ENCODE results near the gene PALMD. TPM values are rescaled to one million over a fixed set of nuclear protein-coding genes. Genes with fewer than 3 reads are reported as not detected.

PALMD gene
- total RNA-seq, 2 donors from 2014 or later, result not detected

GRCh38 chr1:99674115-99675064, 28.5 kb downstream of the PALMD start:
- ATAC-seq, result no peak
- peaks cover 3% of the 10 kb centered on the region for H3K36me3 Mint-ChIP-seq (ENCODE audit: low read depth)

GRCh38 chr1:99675292-99675691, 29.4 kb downstream of the PALMD start:
- Mint-ChIP-seq H3K27me3 (peaks cover 39% of the 10 kb centered on the region), H3K36me3 (ENCODE audit: low read depth) (peaks cover 3% of the 10 kb centered on the region), H3K4me1 (no peaks in the 10 kb centered on the region), H3K4me3 (no peak overlapping the region), H3K27ac (no peak overlapping the region)
- H3K9me3 ChIP-seq (ENCODE audit: control insufficient read depth, low read length, poor library complexity, severe bottlenecking), result no peaks in the 10 kb centered on the region
- ATAC-seq, result no peak
- no peak for DNase-seq

More at GRCh38 chr1:99674115-99675064, 28.5 kb downstream of the PALMD start:
- H3K9me3 ChIP-seq (ENCODE audit: control insufficient read depth, low read length, poor library complexity, severe bottlenecking), result no peaks in the 10 kb centered on the region
- Mint-ChIP-seq H3K4me3 (no peak overlapping the region), H3K27ac (no peak overlapping the region), H3K27me3 (peaks cover 43% of the 10 kb centered on the region), H3K4me1 (no peaks in the 10 kb centered on the region)
- no peak for DNase-seq

- no peak for DNase-seq
- H3K9me3 ChIP-seq (ENCODE audit: control insufficient read depth, low read length, poor library complexity, severe bottlenecking), result no peaks in the 10 kb centered on the region
- no peaks in the 10 kb centered on the region for H3K4me1 Mint-ChIP-seq
- no peak overlapping the region for H3K27ac Mint-ChIP-seq
- H3K36me3 Mint-ChIP-seq (ENCODE audit: low read depth), result peaks cover 3% of the 10 kb centered on the region
- H3K4me3 Mint-ChIP-seq, result no peak overlapping the region
- H3K27me3 Mint-ChIP-seq, result peaks cover 36% of the 10 kb centered on the region
- no peak for ATAC-seq
Observed at GRCh38 chr1:99675994-99676393, 30.1 kb downstream of the PALMD start.

- H3K9me3 ChIP-seq (ENCODE audit: control insufficient read depth, low read length, poor library complexity, severe bottlenecking), result no peaks in the 10 kb centered on the region
- H3K4me3 Mint-ChIP-seq, result no peak overlapping the region
- H3K4me1 Mint-ChIP-seq, result no peaks in the 10 kb centered on the region
- H3K27ac Mint-ChIP-seq, result no peak overlapping the region
- peaks cover 3% of the 10 kb centered on the region for H3K36me3 Mint-ChIP-seq (ENCODE audit: low read depth)
- ATAC-seq (no peak), DNase-seq (no peak)
- peaks cover 30% of the 10 kb centered on the region for H3K27me3 Mint-ChIP-seq
Observed at GRCh38 chr1:99676876-99677275, 31.0 kb downstream of the PALMD start.

GRCh38 chr1:99677416-99677815, 31.5 kb downstream of the PALMD start:
- Mint-ChIP-seq H3K4me1 (no peaks in the 10 kb centered on the region), H3K27ac (no peak overlapping the region), H3K27me3 (peaks cover 26% of the 10 kb centered on the region), H3K4me3 (no peak overlapping the region), H3K36me3 (ENCODE audit: low read depth) (peaks cover under 1% of the 10 kb centered on the region)
- no peak for ATAC-seq
- no peaks in the 10 kb centered on the region for H3K9me3 ChIP-seq (ENCODE audit: control insufficient read depth, low read length, poor library complexity, severe bottlenecking)
- DNase-seq, result no peak

- peaks cover 4% of the 10 kb centered on the region for H3K36me3 Mint-ChIP-seq (ENCODE audit: low read depth)
- H3K27me3 Mint-ChIP-seq, result peaks cover 10% of the 10 kb centered on the region
- H3K4me3 Mint-ChIP-seq, result no peak overlapping the region
- H3K9me3 ChIP-seq (ENCODE audit: control insufficient read depth, low read length, poor library complexity, severe bottlenecking), result no peaks in the 10 kb centered on the region
- H3K4me1 Mint-ChIP-seq, result no peaks in the 10 kb centered on the region
- DNase-seq, result no peak
- no peak for ATAC-seq
- no peak overlapping the region for H3K27ac Mint-ChIP-seq
Observed at GRCh38 chr1:99680270-99680669, 34.4 kb downstream of the PALMD start.

- H3K9me3 ChIP-seq (ENCODE audit: control insufficient read depth, low read length, poor library complexity, severe bottlenecking), result no peaks in the 10 kb centered on the region
- no peak for DNase-seq
- H3K4me3 Mint-ChIP-seq, result no peak overlapping the region
- H3K27ac Mint-ChIP-seq, result no peak overlapping the region
- peaks cover 10% of the 10 kb centered on the region for H3K27me3 Mint-ChIP-seq
- no peak for ATAC-seq
- H3K36me3 Mint-ChIP-seq (ENCODE audit: low read depth), result peaks cover 4% of the 10 kb centered on the region
- no peaks in the 10 kb centered on the region for H3K4me1 Mint-ChIP-seq
Observed at GRCh38 chr1:99681583-99681982, 35.7 kb downstream of the PALMD start.

- Mint-ChIP-seq H3K36me3 (ENCODE audit: low read depth) (peaks cover 4% of the 10 kb centered on the region), H3K4me1 (no peaks in the 10 kb centered on the region)
- no peak for ATAC-seq
Observed at GRCh38 chr1:99682291-99682751, 36.4 kb downstream of the PALMD start.

GRCh38 chr1:99685516-99686180, 39.7 kb downstream of the PALMD start:
- H3K36me3 Mint-ChIP-seq (ENCODE audit: low read depth), result peaks cover 4% of the 10 kb centered on the region
- no peak for DNase-seq
- no peak overlapping the region for H3K27ac Mint-ChIP-seq
- no peak overlapping the region for H3K4me3 Mint-ChIP-seq
- H3K4me1 Mint-ChIP-seq, result no peaks in the 10 kb centered on the region
- no peaks in the 10 kb centered on the region for H3K9me3 ChIP-seq (ENCODE audit: control insufficient read depth, low read length, poor library complexity, severe bottlenecking)
- peaks cover 15% of the 10 kb centered on the region for H3K27me3 Mint-ChIP-seq
- peak; percentile 59 for ATAC-seq

More at GRCh38 chr1:99682291-99682751, 36.4 kb downstream of the PALMD start:
- Mint-ChIP-seq H3K27ac (no peak overlapping the region), H3K27me3 (peaks cover 13% of the 10 kb centered on the region), H3K4me3 (no peak overlapping the region)
- no peaks in the 10 kb centered on the region for H3K9me3 ChIP-seq (ENCODE audit: control insufficient read depth, low read length, poor library complexity, severe bottlenecking)
- DNase-seq, result no peak

GRCh38 chr1:99691175-99691574, 45.3 kb downstream of the PALMD start:
- H3K36me3 Mint-ChIP-seq (ENCODE audit: low read depth), result no peaks in the 10 kb centered on the region
- no peak for DNase-seq
- H3K27me3 Mint-ChIP-seq, result peaks cover 37% of the 10 kb centered on the region
- H3K4me3 Mint-ChIP-seq, result no peak overlapping the region
- no peak for ATAC-seq
- H3K27ac Mint-ChIP-seq, result no peak overlapping the region
- no peaks in the 10 kb centered on the region for H3K9me3 ChIP-seq (ENCODE audit: control insufficient read depth, low read length, poor library complexity, severe bottlenecking)
- no peaks in the 10 kb centered on the region for H3K4me1 Mint-ChIP-seq

- H3K4me3 Mint-ChIP-seq, result no peak overlapping the region
- peaks cover 72% of the 10 kb centered on the region for H3K27me3 Mint-ChIP-seq
- no peak for DNase-seq
- H3K9me3 ChIP-seq (ENCODE audit: control insufficient read depth, low read length, poor library complexity, severe bottlenecking), result no peaks in the 10 kb centered on the region
- no peaks in the 10 kb centered on the region for H3K36me3 Mint-ChIP-seq (ENCODE audit: low read depth)
- ATAC-seq, result no peak
- H3K27ac Mint-ChIP-seq, result no peak overlapping the region
- H3K4me1 Mint-ChIP-seq, result peaks cover 2% of the 10 kb centered on the region
Observed at GRCh38 chr1:99696616-99697015, 50.7 kb downstream of the PALMD start.

GRCh38 chr1:99697580-99697979, 51.7 kb downstream of the PALMD start:
- DNase-seq (no peak), ATAC-seq (no peak)
- no peaks in the 10 kb centered on the region for H3K9me3 ChIP-seq (ENCODE audit: control insufficient read depth, low read length, poor library complexity, severe bottlenecking)
- Mint-ChIP-seq H3K36me3 (ENCODE audit: low read depth) (no peaks in the 10 kb centered on the region), H3K27me3 (peaks cover 70% of the 10 kb centered on the region), H3K27ac (no peak overlapping the region), H3K4me1 (peaks cover 2% of the 10 kb centered on the region), H3K4me3 (no peak overlapping the region)

- no peak for DNase-seq
- H3K27me3 Mint-ChIP-seq, result peaks cover 59% of the 10 kb centered on the region
- ATAC-seq, result no peak
Observed at GRCh38 chr1:99700020-99700419, 54.1 kb downstream of the PALMD start.

More at GRCh38 chr1:99700020-99700419, 54.1 kb downstream of the PALMD start:
- peaks cover 14% of the 10 kb centered on the region for H3K4me1 Mint-ChIP-seq
- no peak overlapping the region for H3K4me3 Mint-ChIP-seq
- H3K27ac Mint-ChIP-seq, result no peak overlapping the region
- H3K36me3 Mint-ChIP-seq (ENCODE audit: low read depth), result no peaks in the 10 kb centered on the region
- no peaks in the 10 kb centered on the region for H3K9me3 ChIP-seq (ENCODE audit: control insufficient read depth, low read length, poor library complexity, severe bottlenecking)
